AG04450 (cell line): ENCODE data around the gene CDC42EP2. TPM values are rescaled to one million over a fixed set of nuclear protein-coding genes. Genes with fewer than 3 reads are reported as not detected.
A peak's percentile ranks its signal among the peaks of the same experiment; 100 is the strongest.

Experiments used
- CTCF ChIA-PET: fragments of 300-600, 350-600 bp; formaldehyde crosslinking; extraction: SDS; loops from one replicate; lab custom pipeline; 2022; ENCODE audit warnings: antibody characterized with exemption, inconsistent platforms; lab: Charles Lee
- POLR2A ChIA-PET: fragments of 350-600 bp; formaldehyde crosslinking; extraction: SDS; loops from one replicate; lab custom pipeline; 2021; ENCODE audit warnings: antibody characterized with exemption, inconsistent platforms; lab: Yijun Ruan, JAX
- DNase-seq: peaks from one replicate; pipeline ENCODE4 v3.0.0-alpha.2; 2011; ENCODE audit warnings: low read depth, low spot score
- H3K27ac ChIP-seq: one replicate; pipeline ENCODE4 v1.5.1; 2012; ENCODE audit warnings: low read depth, low read length, control low read depth
- H3K27me3 ChIP-seq: one replicate; pipeline ENCODE4 v1.6.0; 2012; ENCODE audit warnings: low read length; ENCODE audit not compliant: control insufficient read depth, insufficient read depth
- H3K4me3 ChIP-seq: 2 replicates; pipeline ENCODE4 v1.5.1; 2011; ENCODE audit warnings: mild to moderate bottlenecking, low read depth, low read length, control low read depth
- H3K9me3 ChIP-seq: 2 replicates; pipeline ENCODE4 v1.5.1; 2012; ENCODE audit warnings: low read length; ENCODE audit not compliant: control insufficient read depth, insufficient read depth
- polyA minus RNA-seq: library from RNA; depleted of rRNA, polyadenylated mRNA; stranded (reverse); fragments of >200 nt; gene quantifications from 2 replicates; pipeline ENCODE4 v1.2.3, GENCODE V29; 2011; rRNA and poly(A)+ RNA removed
- polyA plus RNA-seq: library from polyadenylated mRNA; depleted of rRNA; stranded (reverse); fragments of >200 nt; gene quantifications from 2 replicates; pipeline ENCODE4 v1.2.3, GENCODE V29; 2011; rRNA removed
- TF ChIP-seq, protein P1 (sequence below): IDR thresholded peaks from 2 replicates; pipeline ENCODE4 v1.5.1; 2011; ENCODE audit warnings: low read depth, low read length, control low read depth, inconsistent platforms

CDC42EP2 gene, protein sequence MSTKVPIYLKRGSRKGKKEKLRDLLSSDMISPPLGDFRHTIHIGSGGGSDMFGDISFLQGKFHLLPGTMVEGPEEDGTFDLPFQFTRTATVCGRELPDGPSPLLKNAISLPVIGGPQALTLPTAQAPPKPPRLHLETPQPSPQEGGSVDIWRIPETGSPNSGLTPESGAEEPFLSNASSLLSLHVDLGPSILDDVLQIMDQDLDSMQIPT
- polyA plus RNA-seq (14.3 and 21.1 TPM in 2 replicates), polyA minus RNA-seq (26.3 and 36.9 TPM in 2 replicates)

DNA sequence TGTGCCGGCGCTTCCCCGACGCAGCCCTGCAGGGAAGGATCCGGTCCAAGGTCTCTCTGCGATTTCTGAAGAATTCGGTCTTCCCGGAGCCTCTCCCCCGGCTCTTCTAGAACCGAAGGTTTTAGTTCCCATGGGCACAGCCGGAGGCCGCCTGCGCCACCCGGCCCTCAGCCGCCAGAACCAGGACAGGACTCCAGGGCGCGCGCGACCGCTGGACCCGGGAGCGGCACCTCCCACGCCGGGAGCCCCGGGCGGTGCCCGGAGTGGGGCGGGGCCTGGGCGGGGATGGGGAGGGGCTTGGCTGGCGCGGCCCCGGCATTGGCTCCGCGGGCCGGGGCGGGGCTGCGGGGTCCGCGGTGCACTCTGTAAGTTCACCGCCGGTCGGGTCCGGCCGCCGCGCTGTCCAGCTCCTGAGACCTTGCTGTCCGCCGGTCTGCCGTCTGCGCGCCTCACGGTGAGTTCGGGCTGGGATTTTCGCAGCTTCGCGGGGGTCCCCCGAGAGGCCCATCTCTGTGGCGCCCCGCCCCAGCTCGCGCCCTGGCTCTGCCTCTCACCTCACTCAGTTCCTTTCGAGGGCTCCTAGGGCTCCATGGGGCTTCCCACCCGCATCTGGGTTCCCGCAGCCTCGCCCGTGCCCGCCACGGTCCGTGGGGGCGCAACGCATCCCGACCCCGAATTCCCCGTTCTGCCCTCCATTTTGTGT, at the start of gene CDC42EP2:
Gene CDC42EP2 (plus strand): TSS at position 366 of the 703 bp plus-strand sequence. CDS start 6,033 bp downstream, outside the sequence.
- ChIA-PET POLR2A (interaction anchor here (0.6 to 6.6 kb wide), 12 partner anchors 13 to 156 kb away, joined by 3 to 118 read pairs (median 8); partner anchors contain the start of gene DPF2), CTCF (interaction anchor here (0.6 to 11.1 kb wide), 18 partner anchors 7 to 165 kb away, joined by 3 to 271 read pairs (median 6); partner anchors contain the start of genes DPF2 and POLA2)

DNA sequence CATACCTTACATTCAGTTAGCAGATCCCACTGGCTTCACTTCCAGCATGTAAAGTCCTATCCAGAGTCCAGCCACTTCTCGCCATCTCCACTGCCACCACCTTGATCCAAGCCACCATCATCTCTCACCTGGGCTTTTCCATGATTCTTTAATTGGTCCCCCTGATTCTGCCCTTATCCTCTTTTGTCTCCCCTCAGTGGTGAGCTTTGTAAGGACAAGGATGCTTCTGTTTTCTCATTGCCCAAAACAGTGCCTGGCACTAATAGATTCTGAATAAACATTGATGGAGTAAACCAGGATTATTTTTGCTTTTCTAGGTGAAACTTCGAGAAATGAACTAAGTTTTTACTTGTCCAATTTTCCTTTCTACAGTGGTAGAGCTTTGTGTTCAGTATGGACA, 48.5 kb upstream of the CDC42EP2 start:
- no peak for DNase-seq
- no peaks in the 10 kb centered on the region for H3K27me3 ChIP-seq
- POLR2A ChIA-PET = no interaction called here
- H3K4me3 ChIP-seq = no peak overlapping the region
- CTCF ChIA-PET = interaction anchor here (0.8 to 4.9 kb wide), 10 partner anchors 9 to 87 kb away, joined by 3 to 53 read pairs (median 6); partner anchors contain the start of genes CDC42EP2 and DPF2
- TF ChIP-seq, protein P1, sequence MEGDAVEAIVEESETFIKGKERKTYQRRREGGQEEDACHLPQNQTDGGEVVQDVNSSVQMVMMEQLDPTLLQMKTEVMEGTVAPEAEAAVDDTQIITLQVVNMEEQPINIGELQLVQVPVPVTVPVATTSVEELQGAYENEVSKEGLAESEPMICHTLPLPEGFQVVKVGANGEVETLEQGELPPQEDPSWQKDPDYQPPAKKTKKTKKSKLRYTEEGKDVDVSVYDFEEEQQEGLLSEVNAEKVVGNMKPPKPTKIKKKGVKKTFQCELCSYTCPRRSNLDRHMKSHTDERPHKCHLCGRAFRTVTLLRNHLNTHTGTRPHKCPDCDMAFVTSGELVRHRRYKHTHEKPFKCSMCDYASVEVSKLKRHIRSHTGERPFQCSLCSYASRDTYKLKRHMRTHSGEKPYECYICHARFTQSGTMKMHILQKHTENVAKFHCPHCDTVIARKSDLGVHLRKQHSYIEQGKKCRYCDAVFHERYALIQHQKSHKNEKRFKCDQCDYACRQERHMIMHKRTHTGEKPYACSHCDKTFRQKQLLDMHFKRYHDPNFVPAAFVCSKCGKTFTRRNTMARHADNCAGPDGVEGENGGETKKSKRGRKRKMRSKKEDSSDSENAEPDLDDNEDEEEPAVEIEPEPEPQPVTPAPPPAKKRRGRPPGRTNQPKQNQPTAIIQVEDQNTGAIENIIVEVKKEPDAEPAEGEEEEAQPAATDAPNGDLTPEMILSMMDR = peak; percentile 55
- H3K27ac ChIP-seq = no peak overlapping the region
- no peaks in the 10 kb centered on the region; the same call in 1 of the 2 replicates for H3K9me3 ChIP-seq

More for the DNA sequence above, at the start of gene CDC42EP2:
- peak within 1 kb of the TSS; percentile 93 for H3K27ac ChIP-seq
- no peaks in the 10 kb centered on the region for H3K27me3 ChIP-seq
- TF ChIP-seq, protein P1 = no peak
- DNase-seq = no peak
- H3K4me3 ChIP-seq = peak within 1 kb of the TSS; percentile 90
- peaks cover 5% of the 10 kb centered on the region; the same call in 1 of the 2 replicates for H3K9me3 ChIP-seq

DNA sequence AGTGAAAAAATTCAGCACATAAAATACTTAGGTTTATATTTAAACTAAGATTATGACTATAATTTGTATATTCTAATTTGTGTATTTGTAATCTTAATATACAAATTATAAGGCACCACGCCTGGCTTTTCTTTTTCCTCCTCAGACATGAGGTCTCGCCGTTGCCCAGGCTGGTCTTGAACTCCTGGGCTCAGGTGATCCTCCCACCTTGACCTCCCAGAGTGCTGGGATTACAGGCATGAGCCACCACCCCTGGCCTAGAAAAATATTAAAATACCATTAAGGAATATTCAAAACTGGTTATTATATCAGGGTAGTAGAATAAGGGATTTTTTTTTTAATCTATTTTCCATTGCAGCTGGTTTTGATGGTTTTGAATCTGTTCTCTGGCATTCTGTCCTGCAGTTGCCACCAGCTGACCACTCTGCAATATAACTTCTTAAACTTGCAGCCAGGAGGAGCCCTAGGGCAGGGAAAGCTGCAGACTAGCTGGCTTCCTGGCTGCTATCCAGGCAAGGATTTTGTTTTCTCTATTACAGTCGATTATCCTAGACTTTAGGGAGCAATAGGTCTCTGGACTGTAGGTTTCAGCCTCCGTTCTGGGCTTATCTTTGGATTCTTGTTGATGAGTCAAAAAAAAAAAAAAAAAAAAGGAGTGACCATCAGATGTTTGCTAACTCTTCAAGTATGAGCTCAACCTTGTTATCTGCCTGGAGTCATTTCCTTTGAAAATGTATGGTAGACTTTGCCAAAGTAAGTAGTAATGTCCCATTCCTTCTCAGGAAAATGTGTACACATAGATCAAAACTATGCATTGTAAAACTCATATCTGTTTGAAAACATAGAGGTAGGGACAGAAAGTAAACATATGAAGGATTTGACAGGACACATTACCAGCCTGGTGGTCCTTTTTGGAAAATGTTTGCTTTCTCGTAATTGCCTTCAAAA, 39.7 kb upstream of the CDC42EP2 start:
- CTCF ChIA-PET = interaction anchor here (0.6 to 11.5 kb wide), 32 partner anchors 9 to 1757 kb away, joined by 3 to 506 read pairs (median 6); partner anchors contain the start of genes CDC42EP2, DPF2, MALAT1 and POLA2
- POLR2A ChIA-PET = interaction anchor here (0.6 to 2.4 kb wide), 17 partner anchors 14 to 285 kb away, joined by 3 to 68 read pairs (median 5); partner anchors contain the start of genes CDC42EP2, DPF2, NEAT1 and POLA2
- Histone ChIP-seq H3K4me3 (no peak overlapping the region), H3K27me3 (no peaks in the 10 kb centered on the region), H3K27ac (peak overlapping the region; percentile 65), H3K9me3 (no peaks in the 10 kb centered on the region)
- DNase-seq = peak; percentile 96
- TF ChIP-seq, protein P1 = peak; percentile 79

DNA sequence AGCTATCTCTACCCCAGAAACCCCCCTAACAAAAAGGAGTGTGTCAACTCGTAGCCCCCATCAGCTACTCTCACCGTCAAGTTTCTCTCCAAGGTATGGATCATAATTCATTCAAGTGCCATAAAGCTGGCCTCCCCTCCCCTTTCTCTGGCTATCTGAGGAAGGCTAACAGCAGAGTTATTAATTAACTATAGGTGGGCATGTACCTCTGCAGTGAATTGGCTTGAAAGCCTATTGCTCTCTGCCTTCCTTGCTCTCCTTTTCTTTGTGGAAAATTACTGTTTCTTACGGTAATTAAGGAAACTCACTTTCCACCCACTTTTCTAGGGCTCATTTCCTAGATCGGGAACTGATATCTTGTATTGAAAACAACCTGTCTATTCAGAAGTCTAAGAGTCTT, 38.8 kb upstream of the CDC42EP2 start:
- H3K27ac ChIP-seq = peak overlapping the region; percentile 65
- ChIA-PET POLR2A (interaction anchor here (0.6 to 2.4 kb wide), 10 partner anchors 16 to 242 kb away, joined by 3 to 68 read pairs (median 6); partner anchors contain the start of genes CDC42EP2, DPF2, NEAT1 and ZNHIT2), CTCF (interaction anchor here (0.6 to 11.5 kb wide), 32 partner anchors 9 to 1756 kb away, joined by 3 to 506 read pairs (median 6); partner anchors contain the start of genes CDC42EP2, DPF2, MALAT1 and POLA2)
- H3K4me3 ChIP-seq = no peak overlapping the region
- H3K9me3 ChIP-seq = no peaks in the 10 kb centered on the region
- H3K27me3 ChIP-seq = no peaks in the 10 kb centered on the region
- DNase-seq = no peak
- TF ChIP-seq, protein P1 = no peak
